ENCODE measurements around the gene PNCK.

PNCK gene

DNA sequence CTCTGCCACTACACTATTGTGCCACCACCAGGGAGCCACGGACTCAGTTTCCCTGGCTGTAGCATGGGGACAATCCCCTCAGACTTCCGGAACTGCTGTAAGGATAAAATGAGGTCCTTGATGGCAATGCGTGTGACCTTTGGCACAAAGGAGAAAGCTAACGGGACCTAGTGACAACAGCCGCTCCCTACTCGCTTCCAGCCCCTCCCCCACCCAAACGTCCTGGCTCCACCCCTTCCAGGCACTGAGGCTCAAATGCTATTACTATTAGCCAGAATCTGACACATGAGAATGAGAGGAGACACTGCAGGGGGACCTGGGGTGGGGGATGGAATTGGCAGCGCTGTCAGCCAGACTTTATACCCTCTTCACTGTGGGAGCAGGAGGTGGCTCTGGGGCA lies 32.0 kb downstream of the PNCK start:
- TF ChIP-seq CREB1 (IDR thresholded peaks at IDR 0.05; ENCODE audit: low read depth) (no peak), TEAD4 (IDR thresholded peaks at IDR 0.05) (no peak), TAF1 (IDR thresholded peaks at IDR 0.05; ENCODE audit: low read depth) (no peak), TCF12 (IDR thresholded peaks at IDR 0.05; ENCODE audit: low read depth) (no peak), YY1 (IDR thresholded peaks at IDR 0.05; ENCODE audit: low read depth) (no peak), NFIC (IDR thresholded peaks at IDR 0.05) (no peak), ZBTB7A (IDR thresholded peaks at IDR 0.05; ENCODE audit: low read depth) (no peak), CEBPB (IDR thresholded peaks at IDR 0.05) (no peak), RAD21 (IDR thresholded peaks at IDR 0.05; ENCODE audit: low read depth) (no peak), EP300 (IDR thresholded peaks at IDR 0.05; ENCODE audit: borderline replicate concordance) (no peak), FOXM1 (IDR thresholded peaks at IDR 0.05; ENCODE audit: borderline replicate concordance, low read depth) (no peak), EGR1 (IDR thresholded peaks at IDR 0.05) (no peak)
- TF ChIP-seq, protein P1, sequence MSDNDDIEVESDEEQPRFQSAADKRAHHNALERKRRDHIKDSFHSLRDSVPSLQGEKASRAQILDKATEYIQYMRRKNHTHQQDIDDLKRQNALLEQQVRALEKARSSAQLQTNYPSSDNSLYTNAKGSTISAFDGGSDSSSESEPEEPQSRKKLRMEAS (IDR thresholded peaks at IDR 0.05): no peak
- TF ChIP-seq, protein P2, sequence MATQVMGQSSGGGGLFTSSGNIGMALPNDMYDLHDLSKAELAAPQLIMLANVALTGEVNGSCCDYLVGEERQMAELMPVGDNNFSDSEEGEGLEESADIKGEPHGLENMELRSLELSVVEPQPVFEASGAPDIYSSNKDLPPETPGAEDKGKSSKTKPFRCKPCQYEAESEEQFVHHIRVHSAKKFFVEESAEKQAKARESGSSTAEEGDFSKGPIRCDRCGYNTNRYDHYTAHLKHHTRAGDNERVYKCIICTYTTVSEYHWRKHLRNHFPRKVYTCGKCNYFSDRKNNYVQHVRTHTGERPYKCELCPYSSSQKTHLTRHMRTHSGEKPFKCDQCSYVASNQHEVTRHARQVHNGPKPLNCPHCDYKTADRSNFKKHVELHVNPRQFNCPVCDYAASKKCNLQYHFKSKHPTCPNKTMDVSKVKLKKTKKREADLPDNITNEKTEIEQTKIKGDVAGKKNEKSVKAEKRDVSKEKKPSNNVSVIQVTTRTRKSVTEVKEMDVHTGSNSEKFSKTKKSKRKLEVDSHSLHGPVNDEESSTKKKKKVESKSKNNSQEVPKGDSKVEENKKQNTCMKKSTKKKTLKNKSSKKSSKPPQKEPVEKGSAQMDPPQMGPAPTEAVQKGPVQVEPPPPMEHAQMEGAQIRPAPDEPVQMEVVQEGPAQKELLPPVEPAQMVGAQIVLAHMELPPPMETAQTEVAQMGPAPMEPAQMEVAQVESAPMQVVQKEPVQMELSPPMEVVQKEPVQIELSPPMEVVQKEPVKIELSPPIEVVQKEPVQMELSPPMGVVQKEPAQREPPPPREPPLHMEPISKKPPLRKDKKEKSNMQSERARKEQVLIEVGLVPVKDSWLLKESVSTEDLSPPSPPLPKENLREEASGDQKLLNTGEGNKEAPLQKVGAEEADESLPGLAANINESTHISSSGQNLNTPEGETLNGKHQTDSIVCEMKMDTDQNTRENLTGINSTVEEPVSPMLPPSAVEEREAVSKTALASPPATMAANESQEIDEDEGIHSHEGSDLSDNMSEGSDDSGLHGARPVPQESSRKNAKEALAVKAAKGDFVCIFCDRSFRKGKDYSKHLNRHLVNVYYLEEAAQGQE (IDR thresholded peaks at IDR 0.05; ENCODE audit: low read depth): no peak
- TF ChIP-seq, protein P3, sequence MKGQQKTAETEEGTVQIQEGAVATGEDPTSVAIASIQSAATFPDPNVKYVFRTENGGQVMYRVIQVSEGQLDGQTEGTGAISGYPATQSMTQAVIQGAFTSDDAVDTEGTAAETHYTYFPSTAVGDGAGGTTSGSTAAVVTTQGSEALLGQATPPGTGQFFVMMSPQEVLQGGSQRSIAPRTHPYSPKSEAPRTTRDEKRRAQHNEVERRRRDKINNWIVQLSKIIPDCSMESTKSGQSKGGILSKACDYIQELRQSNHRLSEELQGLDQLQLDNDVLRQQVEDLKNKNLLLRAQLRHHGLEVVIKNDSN (IDR thresholded peaks at IDR 0.05): no peak

DNA sequence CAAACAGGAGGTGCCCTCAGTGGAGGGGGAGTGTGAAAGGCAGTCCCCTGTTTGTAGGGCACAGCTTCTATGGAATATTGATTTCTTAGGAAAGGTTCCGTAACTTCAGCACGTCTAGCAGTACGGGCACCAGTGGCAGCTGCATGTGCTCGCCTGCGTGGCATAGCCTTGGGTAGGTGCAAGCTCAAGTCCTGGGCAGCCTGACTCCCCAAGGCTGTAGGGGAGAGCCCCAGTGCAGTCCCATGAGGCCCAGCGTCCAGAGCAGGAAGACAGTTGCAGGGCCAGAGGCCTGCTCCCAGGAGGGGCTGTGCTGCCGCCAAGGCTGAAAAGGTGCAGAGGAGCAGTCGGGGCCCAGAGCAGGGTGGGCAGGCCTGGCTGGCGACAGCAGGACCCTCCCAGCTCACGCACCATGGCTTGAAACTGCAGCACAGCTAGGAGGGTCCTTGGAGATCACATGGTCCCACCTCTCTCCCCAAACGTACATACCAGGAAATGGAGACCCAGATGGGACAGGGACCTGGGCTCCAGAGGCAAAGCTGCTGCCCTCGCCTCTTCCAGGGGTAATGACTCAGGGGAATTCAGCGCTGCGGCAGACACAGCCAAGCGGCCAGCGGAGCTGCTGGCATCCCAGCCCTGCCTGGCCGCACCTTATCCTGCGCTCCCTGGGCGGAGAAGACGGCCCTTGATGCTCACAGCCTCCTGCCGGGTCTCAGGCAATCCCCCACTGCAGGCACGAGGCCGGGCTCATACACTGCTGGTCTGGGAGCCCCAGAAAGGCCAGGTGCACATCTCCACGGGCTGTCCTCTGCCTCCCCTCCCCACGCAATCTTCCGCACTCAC lies 32.7 kb downstream of the PNCK start:
- TF ChIP-seq, protein P1 (IDR thresholded peaks at IDR 0.05): no peak
- TF ChIP-seq ZBTB7A (IDR thresholded peaks at IDR 0.05; ENCODE audit: low read depth) (no peak), TAF1 (IDR thresholded peaks at IDR 0.05; ENCODE audit: low read depth) (no peak), RAD21 (IDR thresholded peaks at IDR 0.05; ENCODE audit: low read depth) (no peak), TEAD4 (IDR thresholded peaks at IDR 0.05) (no peak), NFIC (IDR thresholded peaks at IDR 0.05) (no peak), EP300 (IDR thresholded peaks at IDR 0.05; ENCODE audit: borderline replicate concordance) (no peak), CREB1 (IDR thresholded peaks at IDR 0.05; ENCODE audit: low read depth) (no peak), FOXM1 (IDR thresholded peaks at IDR 0.05; ENCODE audit: borderline replicate concordance, low read depth) (no peak), CEBPB (IDR thresholded peaks at IDR 0.05) (no peak)
- TF ChIP-seq, protein P3 (IDR thresholded peaks at IDR 0.05): no peak
- TF ChIP-seq, protein P2 (IDR thresholded peaks at IDR 0.05; ENCODE audit: low read depth): no peak

DNA sequence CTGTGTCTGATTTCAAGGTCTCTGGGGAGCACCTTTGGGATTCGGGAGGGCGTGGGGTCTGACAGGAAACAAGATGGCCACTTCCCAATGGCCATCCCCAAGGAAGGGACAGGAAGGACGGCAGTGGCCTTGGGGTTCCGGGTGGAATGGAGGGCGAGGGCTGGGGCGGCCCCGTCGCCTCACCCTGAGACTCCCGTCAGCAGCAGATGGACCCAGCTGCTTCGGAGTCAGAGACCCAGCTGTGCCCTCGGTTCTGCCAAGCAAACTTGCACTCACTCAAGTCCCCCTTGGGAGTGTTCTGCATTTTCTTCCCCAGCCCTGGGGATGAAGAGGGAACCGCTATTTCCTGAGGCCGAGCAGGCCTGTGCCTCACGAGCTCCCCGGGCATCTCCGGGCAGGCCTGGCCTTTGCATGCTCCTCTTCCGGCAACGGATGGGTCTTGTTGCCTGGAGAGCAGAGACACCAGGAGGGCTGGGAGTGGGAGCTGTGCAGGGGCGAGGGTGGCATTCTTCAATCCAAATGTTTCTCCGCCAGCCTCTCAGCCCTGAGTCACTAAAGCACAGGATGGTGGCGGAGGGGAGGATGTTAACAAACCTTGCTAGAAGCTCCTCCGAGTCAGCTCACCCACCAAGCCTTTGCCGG lies 33.4 kb downstream of the PNCK start:
- TF ChIP-seq ZBTB7A (IDR thresholded peaks at IDR 0.05; ENCODE audit: low read depth) (no peak), TAF1 (IDR thresholded peaks at IDR 0.05; ENCODE audit: low read depth) (no peak), YY1 (IDR thresholded peaks at IDR 0.05; ENCODE audit: low read depth) (no peak), TEAD4 (IDR thresholded peaks at IDR 0.05) (no peak), NFIC (IDR thresholded peaks at IDR 0.05) (no peak), EP300 (IDR thresholded peaks at IDR 0.05; ENCODE audit: borderline replicate concordance) (no peak), CREB1 (IDR thresholded peaks at IDR 0.05; ENCODE audit: low read depth) (no peak), CEBPB (IDR thresholded peaks at IDR 0.05) (no peak), TCF12 (IDR thresholded peaks at IDR 0.05; ENCODE audit: low read depth) (no peak), FOXM1 (IDR thresholded peaks at IDR 0.05; ENCODE audit: borderline replicate concordance, low read depth) (no peak), RAD21 (IDR thresholded peaks at IDR 0.05; ENCODE audit: low read depth) (no peak), EGR1 (IDR thresholded peaks at IDR 0.05) (no peak)
- TF ChIP-seq, protein P2 (IDR thresholded peaks at IDR 0.05; ENCODE audit: low read depth): no peak
- TF ChIP-seq, protein P3 (IDR thresholded peaks at IDR 0.05): no peak
- TF ChIP-seq, protein P1 (IDR thresholded peaks at IDR 0.05): no peak
